Endothelial cell of umbilical vein (primary cell): ENCODE results near the gene FOXD2. TPM values are rescaled to one million over a fixed set of nuclear protein-coding genes. Genes with fewer than 3 reads are reported as not detected.

ENCODE experiments used
- BruUV-seq: library from RNA; stranded (reverse); fragments of 400-500 nt; replicated peaks from 2 replicates; lab custom pipeline; 2021; lab: Mats Ljungman, UMichigan
- CTCF ChIA-PET: fragments of 300-600, 350-600 bp; sonication (Branson Sonifier 250); formaldehyde crosslinking; loops from one replicate; lab custom pipeline; 2021; ENCODE audit warnings: antibody characterized with exemption, inconsistent platforms; lab: Charles Lee
- POLR2A ChIA-PET: fragments of 300-600, 350-600 bp; sonication (Branson Sonifier 250); formaldehyde crosslinking; loops from one replicate; lab custom pipeline; 2021; ENCODE audit warnings: antibody characterized with exemption, inconsistent platforms; lab: Charles Lee
- DNase-seq: peaks from one replicate; pipeline ENCODE4 v3.0.0-alpha.2; 2011; ENCODE audit warnings: low read depth, low spot score
- FAIRE-seq: peaks from 2 replicates; lab custom pipeline; 2011; peaks lifted over from hg19 to GRCh38; lab: Jason Lieb, UNC
- H2AFZ ChIP-seq: 2 replicates; pipeline ENCODE4 v1.6.0; 2012; ENCODE audit warnings: low read depth, low read length, control low read depth, inconsistent platforms
- H3K27ac ChIP-seq: 2 replicates; pipeline ENCODE4 v1.5.1; 2011; ENCODE audit warnings: low read depth, mild to moderate bottlenecking, control low read depth, low read length, moderate library complexity; ENCODE audit not compliant: insufficient read depth
- H3K27me3 ChIP-seq, 2 experiments: 2 replicates each; pipeline versions ENCODE4 v1.6.0 to v1.6.1; 2011; ENCODE audit warnings: low read length in 2 of 2, mixed read lengths in 1 of 2; ENCODE audit not compliant: control insufficient read depth in 2 of 2, insufficient read depth in 2 of 2
- H3K36me3 ChIP-seq, 2 experiments: 2 replicates in 1 of 2; 3 replicates in 1 of 2; pipeline ENCODE4 v1.5.1; 2011; ENCODE audit warnings: low read length in 2 of 2, mild to moderate bottlenecking in 1 of 2, moderate library complexity in 1 of 2; ENCODE audit not compliant: control insufficient read depth in 2 of 2, insufficient read depth in 2 of 2; ENCODE audit errors: extremely low read depth in 1 of 2
- H3K4me1 ChIP-seq: 3 replicates; pipeline ENCODE4 v1.5.1; 2011; ENCODE audit warnings: mild to moderate bottlenecking, low read length; ENCODE audit not compliant: control insufficient read depth, insufficient read depth; ENCODE audit errors: extremely low read depth
- H3K4me2 ChIP-seq: 2 replicates; pipeline ENCODE4 v1.6.1; 2011; ENCODE audit warnings: low read length, control low read depth, mixed read lengths; ENCODE audit not compliant: insufficient read depth
- H3K4me3 ChIP-seq, 3 experiments: fragments of 200-600 bp in 1 of 3; sonication (generic), shearing (Covaris generic) in 1 of 3; replicated peaks in 1 of 3; 2 replicates each; pipeline ENCODE4 v1.5.1; 2011 to 2016; ENCODE audit warnings: control low read depth in 3 of 3, low read length in 3 of 3, mild to moderate bottlenecking in 2 of 3, inconsistent platforms in 1 of 3, low read depth in 1 of 3, moderate library complexity in 1 of 3; ENCODE audit not compliant: insufficient read depth in 1 of 3
- H3K79me2 ChIP-seq: 2 replicates; pipeline ENCODE4 v1.6.0; 2012; ENCODE audit warnings: low read length, inconsistent platforms; ENCODE audit not compliant: control insufficient read depth, insufficient read depth
- H3K9ac ChIP-seq: replicated peaks from 2 replicates; pipeline ENCODE3; 2011; ENCODE audit warnings: low read length, control low read depth; ENCODE audit not compliant: insufficient read depth; ENCODE audit errors: extremely low read depth
- H3K9me1 ChIP-seq: replicated peaks from 3 replicates; pipeline ENCODE4 v1.6.0; 2011; ENCODE audit warnings: mild to moderate bottlenecking, low read length; ENCODE audit not compliant: control insufficient read depth, insufficient read depth; ENCODE audit errors: extremely low read depth
- H3K9me3 ChIP-seq: replicated peaks from 2 replicates; pipeline ENCODE4 v1.5.1; 2012; ENCODE audit warnings: low read length, inconsistent platforms; ENCODE audit not compliant: control insufficient read depth, insufficient read depth
- H4K20me1 ChIP-seq: replicated peaks from 2 replicates; pipeline ENCODE3; 2011; ENCODE audit warnings: mild to moderate bottlenecking, low read length; ENCODE audit not compliant: control insufficient read depth, insufficient read depth; ENCODE audit errors: extremely low read depth
- CTCF ChIP-seq, 2 donors: IDR thresholded peaks; 1 replicate in 1 of 2; 2 replicates in 1 of 2; pipeline ENCODE4 v1.5.1; 2011; ENCODE audit warnings: low read length in 2 of 2, mild to moderate bottlenecking in 2 of 2, moderate library complexity in 2 of 2, control low read depth in 1 of 2, inconsistent platforms in 1 of 2, low read depth in 1 of 2; ENCODE audit not compliant: insufficient read depth in 1 of 2; ENCODE audit errors: extremely low read depth in 1 of 2
- EZH2 ChIP-seq: IDR thresholded peaks from 2 replicates; pipeline ENCODE4 v1.6.1; 2012; ENCODE audit warnings: borderline replicate concordance, low read depth, mild to moderate bottlenecking, moderate library complexity, low read length, inconsistent platforms; ENCODE audit not compliant: severe bottlenecking
- FOS ChIP-seq: IDR thresholded peaks from 2 replicates; pipeline ENCODE4 v1.6.1; 2011; ENCODE audit warnings: mild to moderate bottlenecking, low read length, moderate library complexity, borderline replicate concordance; ENCODE audit not compliant: insufficient read depth
- GATA2 ChIP-seq: IDR thresholded peaks from 2 replicates; pipeline ENCODE4 v1.7.0; 2011; ENCODE audit warnings: low read depth, mild to moderate bottlenecking, moderate library complexity, mixed read lengths, low read length; ENCODE audit not compliant: insufficient read length, insufficient read depth
- JUN ChIP-seq: IDR thresholded peaks from 2 replicates; pipeline ENCODE4 v1.6.1; 2011; ENCODE audit warnings: borderline replicate concordance, low read depth; ENCODE audit not compliant: insufficient read length, insufficient read depth
- MAX ChIP-seq: IDR thresholded peaks from 2 replicates; pipeline ENCODE4 v1.6.1; 2011; ENCODE audit not compliant: insufficient read depth, insufficient read length
- MYC ChIP-seq: IDR thresholded peaks from one replicate; pipeline ENCODE4 v1.6.1; 2011; ENCODE audit warnings: mild to moderate bottlenecking, low read depth, low read length
- POLR2A ChIP-seq: IDR thresholded peaks from 2 replicates; pipeline ENCODE4 v1.6.1; 2012; ENCODE audit warnings: low read depth, mild to moderate bottlenecking, control low read depth, low read length
- POLR2AphosphoS5 ChIP-seq: IDR thresholded peaks from 2 replicates; pipeline ENCODE4 v1.6.1; 2012; ENCODE audit warnings: low read depth, mild to moderate bottlenecking, control low read depth, low read length, moderate library complexity; ENCODE audit not compliant: insufficient read depth
- dilution Hi-C: fragments of 300-500 bp; cut with MboI; formaldehyde crosslinking; loops from one replicate; pipeline ENCODE4 v1.15.0; 2019; ENCODE audit warnings: low sequenced_read_pairs; ENCODE audit not compliant: extremely low pct_ligation_motif_present
- intact Hi-C: fragments of 100-400 bp; cut with micrococcal nuclease; formaldehyde crosslinking; loops from one replicate; pipeline ENCODE4 v1.10.0; 2022
- polyA plus RNA-seq, 4 experiments: library from polyadenylated mRNA; depleted of rRNA in 3 of 4; stranded (reverse) in 3 of 4; unstranded in 1 of 4; fragments of >200 nt; gene quantifications; 2 replicates each; pipeline versions ENCODE4 v1.2.1 to v1.2.3, GENCODE V29; 2011 to 2012; ENCODE audit warnings: missing spikeins in 1 of 4
- total RNA-seq: library from RNA; stranded (reverse); gene quantifications from 2 replicates; pipeline ENCODE4 v1.2.3, GENCODE V29; 2021

FOXD2 gene
- total and polyA plus RNA-seq, 2 donors (not counting 3 experiments of a cell fraction or from before 2014, with no cell fraction given): 0.01 to 0.09 TPM

GRCh38 chr1:47435506-47436303, 2.1 kb upstream of the FOXD2 start:
- peaks cover 24% of the 10 kb centered on the region for H3K4me1 ChIP-seq
- no peaks in the 10 kb centered on the region for H3K79me2 ChIP-seq
- H4K20me1 ChIP-seq: no peaks in the 10 kb centered on the region
- ChIA-PET POLR2A (interaction anchor here (1.0 kb wide), 1 partner anchor 290 kb away, joined by 3 read pairs; no protein-coding TSS in a partner anchor), CTCF (interaction anchor here (0.5 to 12.3 kb wide), 29 partner anchors 12 to 559 kb away, joined by 3 to 691 read pairs (median 4); no protein-coding TSS in a partner anchor)
- dilution Hi-C loops (no loop called here), intact Hi-C loops (loop anchor here (1.0 to 2.0 kb wide), 5 partner anchors 97 to 291 kb away; partner anchors contain the start of gene STIL)
- H3K4me2 ChIP-seq: no peak overlapping the region
- DNase-seq: no peak
- no peak overlapping the region for H3K9ac ChIP-seq
- TF ChIP-seq MAX (no peak), CTCF (IDR thresholded peaks at IDR 0.05; ENCODE audit: extremely low read depth in 1 of 2, insufficient read depth in 1 of 2, low read depth in 1 of 2, low read length in 2 of 2) (no peak), POLR2A (no peak), POLR2AphosphoS5 (no peak), GATA2 (no peak), MYC (no peak), EZH2 (no peak), FOS (no peak), JUN (no peak)
- H2AFZ ChIP-seq: no peak overlapping the region
- no peaks in the 10 kb centered on the region for H3K36me3 ChIP-seq
- peaks cover 25 to 42% of the 10 kb centered on the region in 2 experiments for H3K27me3 ChIP-seq
- no peak overlapping the region for H3K27ac ChIP-seq
- no TSS peak for BruUV-seq
- FAIRE-seq: no peak
- no peak overlapping the region for H3K4me3 ChIP-seq
- no peaks in the 10 kb centered on the region for H3K9me1 ChIP-seq
- H3K9me3 ChIP-seq: no peaks in the 10 kb centered on the region
